ENCODE measurements around the gene SBF2. TPM values are rescaled to one million over a fixed set of nuclear protein-coding genes. Genes with fewer than 3 reads are reported as not detected.

Gene SBF2
- total RNA-seq, 1 donor from 2014 or later: 5.3 TPM

DNA sequence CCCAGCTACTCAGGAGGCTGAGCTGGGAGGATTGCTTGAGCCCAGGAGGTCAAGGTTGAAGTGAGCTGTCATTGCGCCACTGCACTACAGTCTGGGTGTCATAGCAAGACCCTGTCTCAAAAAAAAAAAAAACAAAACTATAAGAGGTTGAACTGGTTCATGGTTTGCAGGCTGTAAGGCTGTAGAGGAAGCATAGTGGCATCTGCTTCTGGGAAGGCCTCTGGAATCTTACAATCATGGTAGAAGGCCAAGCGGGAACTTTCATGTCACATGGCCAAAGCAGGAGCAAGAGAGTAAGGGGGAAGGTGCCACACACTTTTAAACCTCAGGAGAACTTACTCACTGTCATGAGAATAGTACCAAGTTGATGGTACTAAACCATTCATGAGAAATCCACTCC, 520.5 kb downstream of the SBF2 start:
- Mint-ChIP-seq H3K27ac (no peak overlapping the region), H3K9me3 (no peaks in the 10 kb centered on the region), H3K4me3 (no peak overlapping the region), H3K27me3 (ENCODE audit: insufficient read depth) (no peaks in the 10 kb centered on the region), H3K36me3 (ENCODE audit: low read depth) (peaks cover 1% of the 10 kb centered on the region), H3K4me1 (ENCODE audit: low read depth) (no peaks in the 10 kb centered on the region)
- intact Hi-C loops (cut with micrococcal nuclease): no loop called here
- no peak for DNase-seq (ENCODE audit: low spot score)

DNA sequence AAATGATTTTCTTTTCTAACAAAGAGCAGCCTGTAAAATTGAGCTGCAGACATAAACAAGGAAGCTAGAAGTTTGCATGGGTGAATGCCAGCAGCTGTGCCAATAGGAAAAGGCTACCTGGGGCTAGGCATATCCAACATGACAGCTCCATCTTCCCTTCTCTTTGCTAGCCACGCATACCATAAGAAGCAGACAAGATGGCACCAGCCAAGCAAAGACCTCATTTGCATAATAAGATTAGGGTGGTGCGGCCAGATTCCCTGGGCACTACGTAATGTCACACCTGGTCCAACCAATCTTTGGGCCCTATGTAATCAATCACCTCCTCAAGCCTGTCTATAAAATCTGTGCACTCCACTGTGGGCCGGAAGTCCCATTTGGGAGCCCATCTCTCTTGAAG, 521.8 kb downstream of the SBF2 start:
- Mint-ChIP-seq H3K27ac (no peak overlapping the region), H3K36me3 (ENCODE audit: low read depth) (peaks cover 1% of the 10 kb centered on the region), H3K4me1 (ENCODE audit: low read depth) (no peaks in the 10 kb centered on the region), H3K9me3 (no peaks in the 10 kb centered on the region), H3K27me3 (ENCODE audit: insufficient read depth) (no peaks in the 10 kb centered on the region), H3K4me3 (no peak overlapping the region)
- intact Hi-C loops (cut with micrococcal nuclease): no loop called here
- no peak for DNase-seq (ENCODE audit: low spot score)

DNA sequence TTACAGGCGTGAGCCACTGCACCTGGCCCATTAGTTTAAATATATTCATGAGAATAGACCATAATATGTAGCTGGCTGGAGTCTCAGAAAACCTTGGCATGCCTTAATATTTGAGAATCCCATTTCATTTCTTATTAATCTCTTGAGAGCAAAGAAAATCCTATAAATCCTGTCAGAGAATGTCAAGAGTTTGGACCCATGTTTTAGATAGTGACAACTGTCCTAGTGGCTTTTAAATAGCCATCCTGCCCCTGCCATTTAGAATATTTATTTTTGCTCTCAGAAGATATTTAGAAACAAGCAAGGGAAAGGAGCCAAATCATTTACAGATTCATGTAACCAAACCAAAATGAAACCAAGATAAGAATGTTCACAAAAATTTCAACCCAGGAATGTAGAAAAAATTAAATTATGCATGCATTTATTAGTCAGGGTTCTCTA, 522.9 kb downstream of the SBF2 start:
- Mint-ChIP-seq H3K27me3 (ENCODE audit: insufficient read depth) (no peaks in the 10 kb centered on the region), H3K36me3 (ENCODE audit: low read depth) (peaks cover 1% of the 10 kb centered on the region), H3K27ac (no peak overlapping the region), H3K9me3 (no peaks in the 10 kb centered on the region), H3K4me3 (no peak overlapping the region), H3K4me1 (ENCODE audit: low read depth) (no peaks in the 10 kb centered on the region)
- intact Hi-C loops (cut with micrococcal nuclease): no loop called here
- DNase-seq (ENCODE audit: low spot score): no peak

DNA sequence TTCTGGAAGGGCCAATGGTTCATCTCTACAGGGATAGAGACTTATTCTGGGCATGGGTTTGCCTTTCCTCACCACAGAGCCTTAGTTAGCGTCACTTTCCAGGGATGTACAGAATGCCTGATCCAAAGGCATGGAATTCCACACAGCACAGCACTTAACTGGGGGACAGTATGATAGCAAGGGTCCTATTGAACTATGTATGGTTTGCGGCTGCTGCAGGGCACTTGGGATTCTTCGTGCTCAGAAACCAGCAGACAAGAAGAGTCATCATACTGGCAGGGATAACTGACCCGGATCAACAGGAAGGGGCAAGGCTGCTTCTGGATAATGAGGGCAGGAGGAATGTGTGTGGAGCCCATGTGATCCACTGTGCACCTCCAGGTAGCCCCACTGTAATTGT, 524.4 kb downstream of the SBF2 start:
- DNase-seq (ENCODE audit: low spot score): no peak
- no peak overlapping the region for H3K27ac Mint-ChIP-seq
- H3K27me3 Mint-ChIP-seq (ENCODE audit: insufficient read depth): no peaks in the 10 kb centered on the region
- H3K9me3 Mint-ChIP-seq: no peaks in the 10 kb centered on the region
- H3K36me3 Mint-ChIP-seq (ENCODE audit: low read depth): peaks cover 1% of the 10 kb centered on the region
- peaks cover 1% of the 10 kb centered on the region for H3K4me1 Mint-ChIP-seq (ENCODE audit: low read depth)
- H3K4me3 Mint-ChIP-seq: no peak overlapping the region
- intact Hi-C loops (cut with micrococcal nuclease): no loop called here

DNA sequence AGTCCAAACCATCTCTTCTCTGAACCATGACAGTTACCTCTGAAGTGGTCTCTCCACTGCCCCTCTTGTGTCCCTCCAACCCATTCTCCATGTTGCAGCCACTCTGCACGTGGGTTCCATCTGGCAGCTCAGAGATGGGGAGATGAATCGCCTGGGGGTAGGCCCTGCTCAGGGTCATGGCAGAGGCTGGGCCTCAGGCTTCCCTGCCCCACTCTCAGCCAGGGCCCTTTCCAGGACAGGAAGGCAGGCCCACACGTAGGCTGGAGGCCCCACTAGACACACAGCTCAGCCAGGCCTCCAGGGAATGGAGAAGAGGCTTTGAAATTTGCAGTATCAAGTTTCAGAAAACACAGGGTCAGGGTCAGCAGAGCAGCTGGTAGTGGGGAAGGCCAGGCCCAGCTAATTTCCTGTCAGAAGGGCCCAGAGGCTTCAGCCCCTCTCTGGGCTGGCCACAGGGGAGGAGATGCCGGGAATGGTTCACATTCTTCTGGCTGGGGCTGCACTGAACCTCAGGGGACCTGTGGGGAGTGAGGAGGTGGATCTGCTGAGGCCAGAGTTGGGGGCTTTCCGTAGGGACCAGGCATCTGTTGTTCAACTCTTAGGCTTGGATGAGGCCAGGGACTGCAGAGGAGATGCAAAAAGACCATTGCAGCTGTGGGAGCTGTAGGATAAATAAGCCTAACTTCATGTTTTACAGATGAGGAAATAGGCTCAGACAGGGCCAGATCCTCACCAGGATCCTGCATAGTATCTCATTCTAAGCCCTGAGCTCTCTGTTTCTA, 528.5 kb downstream of the SBF2 start:
- H3K27ac Mint-ChIP-seq: no peak overlapping the region
- H3K27me3 Mint-ChIP-seq (ENCODE audit: insufficient read depth): no peaks in the 10 kb centered on the region
- H3K9me3 Mint-ChIP-seq: no peaks in the 10 kb centered on the region
- H3K36me3 Mint-ChIP-seq (ENCODE audit: low read depth): peaks cover 1% of the 10 kb centered on the region
- no peak for DNase-seq (ENCODE audit: low spot score)
- H3K4me3 Mint-ChIP-seq: no peak overlapping the region
- peaks cover 17% of the 10 kb centered on the region for H3K4me1 Mint-ChIP-seq (ENCODE audit: low read depth)
- intact Hi-C loops (cut with micrococcal nuclease): no loop called here

DNA sequence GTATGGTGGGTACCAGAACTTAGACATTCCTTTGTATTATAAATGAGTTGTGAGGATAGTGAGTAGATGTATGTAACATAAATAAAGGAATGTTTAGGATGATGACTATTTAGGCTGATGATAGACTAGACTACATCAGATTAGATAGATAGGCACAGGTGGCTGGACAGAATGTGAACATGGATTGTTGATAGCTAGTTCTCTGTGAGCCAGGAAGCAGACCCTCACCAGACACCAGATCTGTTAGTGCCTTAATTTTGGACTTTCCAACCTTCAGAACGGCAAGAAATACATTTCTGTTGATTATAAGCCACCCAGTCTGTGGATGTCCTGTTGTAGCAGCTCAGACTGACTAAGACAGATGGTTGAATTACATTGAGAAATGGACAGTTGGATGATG, 530.7 kb downstream of the SBF2 start:
- Mint-ChIP-seq H3K4me3 (no peak overlapping the region), H3K36me3 (ENCODE audit: low read depth) (peaks cover 1% of the 10 kb centered on the region), H3K27ac (no peak overlapping the region), H3K27me3 (ENCODE audit: insufficient read depth) (peaks cover 2% of the 10 kb centered on the region), H3K9me3 (no peaks in the 10 kb centered on the region), H3K4me1 (ENCODE audit: low read depth) (peaks cover 34% of the 10 kb centered on the region)
- intact Hi-C loops (cut with micrococcal nuclease): no loop called here
- no peak for DNase-seq (ENCODE audit: low spot score)

DNA sequence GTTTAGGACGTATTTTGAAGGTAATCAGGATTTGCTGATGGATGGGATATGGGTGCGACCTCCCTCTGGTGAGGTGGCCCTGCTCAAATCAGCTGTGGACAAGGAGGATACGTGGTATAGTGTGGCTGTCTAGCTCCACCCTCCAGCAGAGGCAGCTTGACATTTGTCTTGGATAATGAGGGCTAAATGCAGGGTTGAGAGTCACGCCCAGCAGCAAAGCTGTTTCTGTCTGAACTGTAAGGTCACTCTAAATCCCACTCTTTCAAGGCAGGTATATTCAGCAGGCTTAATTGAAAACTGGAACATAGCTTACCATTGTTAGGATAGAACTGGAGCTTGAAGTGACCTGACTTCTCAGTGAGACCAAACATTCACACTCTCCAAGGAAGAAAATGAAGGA, 531.5 kb downstream of the SBF2 start:
- Mint-ChIP-seq H3K4me3 (no peak overlapping the region), H3K27ac (no peak overlapping the region), H3K4me1 (ENCODE audit: low read depth) (peaks cover 38% of the 10 kb centered on the region), H3K9me3 (no peaks in the 10 kb centered on the region), H3K36me3 (ENCODE audit: low read depth) (peaks cover 1% of the 10 kb centered on the region), H3K27me3 (ENCODE audit: insufficient read depth) (peaks cover 2% of the 10 kb centered on the region)
- DNase-seq (ENCODE audit: low spot score): no peak
- intact Hi-C loops (cut with micrococcal nuclease): no loop called here

DNA sequence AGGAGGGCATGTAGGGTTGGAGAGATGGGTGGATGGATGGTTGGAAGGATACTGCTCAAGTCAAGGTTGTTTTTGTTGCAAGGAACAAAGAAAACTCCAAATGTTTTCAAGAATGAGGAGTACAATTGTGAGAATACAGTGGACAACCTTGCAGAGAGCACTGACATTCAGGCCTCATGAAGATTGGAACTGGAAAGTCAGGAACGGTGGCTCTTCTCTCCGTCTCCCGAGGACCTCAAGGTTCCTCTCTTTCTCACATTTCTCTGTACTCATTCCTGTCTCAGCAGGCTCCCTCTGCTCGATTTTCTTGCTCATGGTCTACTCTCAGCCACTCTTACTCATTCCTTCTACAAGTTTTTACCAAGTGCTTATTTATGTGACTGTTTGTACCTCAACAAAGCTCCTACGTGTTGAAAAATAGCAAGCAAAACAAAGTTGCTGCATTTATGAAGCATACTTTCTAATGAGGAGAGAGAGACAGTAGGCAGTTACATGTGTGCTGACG, 532.5 kb downstream of the SBF2 start:
- H3K36me3 Mint-ChIP-seq (ENCODE audit: low read depth): peaks cover 1% of the 10 kb centered on the region
- H3K27ac Mint-ChIP-seq: no peak overlapping the region
- no peak for DNase-seq (ENCODE audit: low spot score)
- peaks cover 48% of the 10 kb centered on the region for H3K4me1 Mint-ChIP-seq (ENCODE audit: low read depth)
- H3K27me3 Mint-ChIP-seq (ENCODE audit: insufficient read depth): peaks cover 2% of the 10 kb centered on the region
- no peak overlapping the region for H3K4me3 Mint-ChIP-seq
- H3K9me3 Mint-ChIP-seq: no peaks in the 10 kb centered on the region
- intact Hi-C loops (cut with micrococcal nuclease): no loop called here

DNA sequence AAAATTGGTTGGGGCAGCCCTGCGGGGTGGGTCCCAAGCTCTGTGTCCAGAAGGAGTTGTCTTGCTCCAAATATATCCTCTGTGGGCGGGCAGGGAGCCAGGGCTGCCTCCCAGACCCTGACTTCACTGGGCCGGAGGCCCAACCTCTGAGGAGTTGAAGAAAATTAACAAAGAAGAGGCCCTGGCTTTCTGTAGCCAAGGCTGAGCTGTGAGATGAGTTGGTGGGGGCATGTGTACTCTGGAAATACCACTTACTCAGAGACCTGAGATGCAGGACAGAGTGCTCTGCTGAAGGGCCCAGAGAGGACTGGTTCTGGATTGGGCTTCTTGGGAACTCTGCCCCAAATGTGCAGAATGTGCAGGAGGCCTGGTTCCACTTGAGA, 533.8 kb downstream of the SBF2 start:
- no peaks in the 10 kb centered on the region for H3K9me3 Mint-ChIP-seq
- DNase-seq (ENCODE audit: low spot score): no peak
- no peak overlapping the region for H3K4me3 Mint-ChIP-seq
- peaks cover 59% of the 10 kb centered on the region for H3K4me1 Mint-ChIP-seq (ENCODE audit: low read depth)
- peak overlapping the region; percentile 90 for H3K27ac Mint-ChIP-seq
- H3K27me3 Mint-ChIP-seq (ENCODE audit: insufficient read depth): peaks cover 2% of the 10 kb centered on the region
- H3K36me3 Mint-ChIP-seq (ENCODE audit: low read depth): peaks cover 1% of the 10 kb centered on the region
- intact Hi-C loops (cut with micrococcal nuclease): no loop called here

DNA sequence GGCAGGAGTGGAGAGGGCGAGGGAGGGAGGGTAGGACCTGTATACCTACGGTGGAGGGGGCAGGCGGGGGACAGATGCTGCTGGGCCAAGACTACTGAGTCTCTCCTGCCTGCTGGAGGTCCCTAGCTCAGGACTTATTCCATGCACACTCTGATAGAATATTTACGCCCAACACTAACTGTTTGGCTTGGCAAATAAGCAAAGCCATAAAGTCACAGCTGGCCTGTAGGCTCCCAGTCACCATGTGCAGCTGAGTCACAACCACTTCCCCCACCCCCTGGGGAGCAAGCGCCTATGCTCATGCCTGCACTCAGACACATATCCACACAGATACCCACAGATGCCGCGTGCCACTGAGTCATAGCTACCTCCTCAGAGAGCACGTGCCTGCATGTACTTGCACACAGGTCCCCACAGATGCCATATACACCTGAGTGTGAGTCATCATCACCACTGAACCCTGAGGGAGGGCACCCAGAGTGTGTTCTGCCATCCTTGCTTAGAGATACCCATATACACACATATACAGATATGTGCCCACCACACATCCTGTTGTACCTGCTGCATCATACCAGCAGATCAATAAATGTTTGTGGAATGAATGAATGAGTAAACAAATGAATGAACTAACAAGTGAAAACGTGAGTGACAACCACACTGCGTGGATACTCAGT, 534.4 kb downstream of the SBF2 start:
- intact Hi-C loops (cut with micrococcal nuclease): loop anchor here (1.0 to 5.0 kb wide), 7 partner anchors 81 to 978 kb away; partner anchors contain the start of gene AMPD3
- H3K4me1 Mint-ChIP-seq (ENCODE audit: low read depth): peaks cover 58% of the 10 kb centered on the region
- DNase-seq (ENCODE audit: low spot score): peak; percentile 80

DNA sequence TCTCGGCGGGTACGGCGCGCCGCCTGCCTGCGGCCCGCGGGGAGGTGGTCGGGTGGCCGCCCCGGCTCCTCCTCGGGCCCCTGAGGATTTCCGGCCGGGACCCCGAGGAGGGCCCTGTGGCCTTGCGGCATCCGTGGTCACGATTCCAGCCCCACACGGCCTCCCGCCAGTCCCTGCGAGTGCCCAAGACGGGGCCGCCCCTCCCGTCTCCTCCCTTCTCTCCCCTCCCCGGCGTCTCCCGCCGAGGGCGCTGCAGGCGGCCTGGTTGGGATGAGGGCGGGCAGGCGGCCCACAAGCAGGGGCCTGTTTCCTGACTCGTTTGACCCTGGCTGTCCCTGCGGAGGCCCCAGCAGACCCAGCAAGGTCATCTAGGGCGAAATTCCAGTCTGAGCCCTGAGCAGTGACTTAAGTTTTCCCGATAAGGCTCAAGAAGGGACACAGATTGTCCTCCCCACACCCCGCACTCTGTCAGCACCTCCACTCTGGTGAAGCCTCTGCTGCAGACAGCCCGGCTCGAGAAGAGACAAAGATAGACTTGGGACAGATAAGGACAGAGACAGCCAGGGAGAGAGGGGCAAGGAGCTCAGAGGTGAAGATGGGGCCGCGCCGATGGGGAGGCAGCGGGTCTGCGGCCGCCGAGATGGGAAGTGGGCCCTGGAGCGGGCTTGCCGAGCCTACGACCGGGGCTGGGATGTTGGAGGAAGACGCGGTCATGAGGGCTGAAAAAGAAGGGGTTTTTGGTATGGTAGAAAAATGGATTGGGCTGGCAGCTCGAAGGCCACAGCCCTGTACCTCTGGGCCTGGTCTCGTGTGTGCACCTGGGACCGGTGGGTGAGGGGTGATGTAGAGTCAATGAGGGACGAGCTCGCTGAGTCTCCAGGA, 535.1 kb downstream of the SBF2 start:
- Mint-ChIP-seq H3K27ac (peak overlapping the region; percentile 90), H3K4me3 (peak overlapping the region; percentile 84), H3K9me3 (no peaks in the 10 kb centered on the region), H3K27me3 (ENCODE audit: insufficient read depth) (peaks cover 2% of the 10 kb centered on the region), H3K4me1 (ENCODE audit: low read depth) (peaks cover 54% of the 10 kb centered on the region), H3K36me3 (ENCODE audit: low read depth) (peaks cover 1% of the 10 kb centered on the region)
- peak; percentile 40 for DNase-seq (ENCODE audit: low spot score)
- intact Hi-C loops (cut with micrococcal nuclease): loop anchor here (1.0 to 5.0 kb wide), 12 partner anchors 81 to 978 kb away; partner anchors contain the start of gene AMPD3

More for the DNA sequence above, 534.4 kb downstream of the SBF2 start:
- peaks cover 1% of the 10 kb centered on the region for H3K36me3 Mint-ChIP-seq (ENCODE audit: low read depth)
- H3K4me3 Mint-ChIP-seq: peak overlapping the region; percentile 84
- peaks cover 2% of the 10 kb centered on the region for H3K27me3 Mint-ChIP-seq (ENCODE audit: insufficient read depth)
- H3K9me3 Mint-ChIP-seq: no peaks in the 10 kb centered on the region
- peak overlapping the region; percentile 90 for H3K27ac Mint-ChIP-seq

DNA sequence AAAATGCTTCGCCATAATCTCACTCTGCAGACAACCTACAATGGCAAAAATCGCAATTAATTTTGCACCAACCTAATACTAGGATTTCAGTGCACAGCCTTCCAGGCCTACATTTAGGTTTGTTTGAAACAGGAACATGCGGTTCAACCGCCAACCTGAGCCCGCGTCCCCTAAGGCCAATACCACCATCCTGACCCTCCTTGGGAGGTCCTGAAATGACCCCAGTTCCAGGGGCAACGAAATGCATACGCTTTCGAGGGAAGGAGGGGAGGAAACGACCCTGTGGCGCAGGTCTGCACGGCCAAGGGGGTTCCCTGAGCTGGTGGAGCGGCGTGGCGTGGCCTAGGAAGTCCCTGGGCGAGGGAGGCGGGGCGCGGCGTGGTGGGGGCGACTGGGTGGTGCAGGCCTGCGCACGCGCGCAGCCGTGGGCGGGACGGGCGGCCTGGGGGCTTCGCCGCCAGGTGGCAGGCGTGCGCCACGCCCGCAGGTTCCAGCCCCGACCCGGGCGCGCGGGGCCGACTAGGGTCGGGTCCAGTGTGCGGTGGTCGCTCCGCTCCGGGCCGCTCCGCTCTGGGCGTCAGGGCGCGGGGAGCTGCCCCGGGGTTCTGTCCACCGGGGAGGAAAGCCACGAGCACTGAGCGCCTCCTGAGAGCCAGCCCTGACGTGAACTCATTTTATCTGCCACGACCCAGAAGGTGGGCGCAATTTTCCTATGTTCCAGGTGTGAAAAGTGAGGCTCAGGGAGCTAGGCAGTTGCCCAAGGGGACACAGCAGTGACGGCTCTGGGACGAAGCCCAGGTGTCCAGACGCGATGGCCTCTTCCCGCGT, 536.0 kb downstream of the SBF2 start:
- Mint-ChIP-seq H3K4me1 (ENCODE audit: low read depth) (peaks cover 57% of the 10 kb centered on the region), H3K4me3 (peak overlapping the region; percentile 80), H3K9me3 (no peaks in the 10 kb centered on the region), H3K27ac (peak overlapping the region; percentile 76), H3K27me3 (ENCODE audit: insufficient read depth) (peaks cover 2% of the 10 kb centered on the region), H3K36me3 (ENCODE audit: low read depth) (peaks cover 1% of the 10 kb centered on the region)
- intact Hi-C loops (cut with micrococcal nuclease): loop anchor here (1.0 to 5.0 kb wide), 9 partner anchors 144 to 979 kb away; partner anchors contain the start of gene AMPD3
- peak; percentile 87 for DNase-seq (ENCODE audit: low spot score)
